B cell (primary cell): ENCODE measurements around the gene TNPO3. TPM values are rescaled to one million over a fixed set of nuclear protein-coding genes. Genes with fewer than 3 reads are reported as not detected.
A peak's percentile ranks its signal among the peaks of the same experiment; 100 is the strongest.
"Not testable (repeated sequence)": the region's sequence is repeated elsewhere in the genome, so short reads cannot be mapped to it uniquely, and the experiment has no call there.

Source experiments
- ATAC-seq: fragments of 200-7000 bp; cut with Tn5 transposase; one replicate; pipeline ENCODE4 v1.10.0; 2021; ENCODE audit warnings: low read depth, mild to moderate bottlenecking, moderate number of reproducible peaks, moderate library complexity
- CTCF ChIA-PET: fragments of 350-600 bp; sonication (Branson Sonifier 250); formaldehyde crosslinking; loops from one replicate; lab custom pipeline; 2021; ENCODE audit warnings: antibody characterized with exemption, inconsistent platforms; lab: Charles Lee
- POLR2A ChIA-PET: fragments of 350-600 bp; sonication (Branson Sonifier 250); formaldehyde crosslinking; loops from one replicate; lab custom pipeline; 2021; ENCODE audit warnings: antibody characterized with exemption; lab: Charles Lee
- DNase-seq: peaks from one replicate; pipeline ENCODE4 v3.0.0; 2013
- H2AFZ ChIP-seq: 2 replicates; pipeline ENCODE4 v1.6.1; 2012; ENCODE audit warnings: mild to moderate bottlenecking, low read depth, low read length; ENCODE audit not compliant: insufficient read depth, poor library complexity, severe bottlenecking
- H3K27ac ChIP-seq, 2 donors: 1 replicate in 1 of 2; 2 replicates in 1 of 2; pipeline ENCODE4 v1.5.1; 2012 to 2013; ENCODE audit warnings: low read length in 2 of 2, mild to moderate bottlenecking in 2 of 2, moderate library complexity in 1 of 2
- H3K27me3 ChIP-seq, 4 experiments: fragments of 200-600 bp in 1 of 4; sonication (generic) in 1 of 4; replicated peaks in 1 of 4; 1 replicate in 2 of 4; 2 replicates in 2 of 4; pipeline versions ENCODE4 v1.6.1 to v1.7.0; 2013 to 2016; ENCODE audit warnings: low read length in 3 of 4, mild to moderate bottlenecking in 2 of 4, mixed read lengths in 1 of 4, moderate library complexity in 1 of 4; ENCODE audit not compliant: insufficient read depth in 4 of 4, control insufficient read depth in 3 of 4; ENCODE audit errors: control extremely low read depth in 1 of 4
- H3K36me3 ChIP-seq, 2 experiments: replicated peaks in 1 of 2; 1 replicate in 1 of 2; 2 replicates in 1 of 2; pipeline versions ENCODE4 v1.6.1 to v1.7.1; 2013; ENCODE audit warnings: low read length in 1 of 2; ENCODE audit not compliant: insufficient read depth in 2 of 2, control insufficient read depth in 1 of 2; ENCODE audit errors: control extremely low read depth in 1 of 2, extremely low read depth in 1 of 2
- H3K4me1 ChIP-seq, 2 donors: fragments of 200-600 bp in 1 of 2; sonication (generic) in 1 of 2; 1 replicate in 1 of 2; 2 replicates in 1 of 2; pipeline versions ENCODE4 v1.5.1 to v1.6.1; 2013 to 2017; ENCODE audit warnings: low read length in 2 of 2; ENCODE audit not compliant: control insufficient read depth in 2 of 2, insufficient read depth in 2 of 2
- H3K4me2 ChIP-seq: replicated peaks from 2 replicates; pipeline ENCODE3; 2012; ENCODE audit warnings: mild to moderate bottlenecking, low read depth, low read length; ENCODE audit not compliant: poor library complexity, severe bottlenecking
- H3K4me3 ChIP-seq, 5 experiments: fragments of 200-600 bp in 1 of 5; sonication (generic) in 1 of 5; 1 replicate in 3 of 5; 2 replicates in 2 of 5; pipeline versions ENCODE4 v1.5.1 to v1.7.0; 2011 to 2016; ENCODE audit warnings: low read length in 4 of 5, mild to moderate bottlenecking in 4 of 5, low read depth in 2 of 5, control low read depth in 1 of 5, moderate library complexity in 1 of 5; ENCODE audit not compliant: insufficient read depth in 1 of 5; ENCODE audit errors: control extremely low read depth in 1 of 5, extremely low read depth in 1 of 5
- H3K79me2 ChIP-seq: fragments of 200-600 bp; sonication (generic); one replicate; pipeline ENCODE4 v1.6.0; 2016; ENCODE audit warnings: low read length; ENCODE audit not compliant: control insufficient read depth, insufficient read depth
- H3K9ac ChIP-seq: fragments of 200-600 bp; sonication (generic); 2 replicates; pipeline ENCODE4 v1.6.1; 2017; ENCODE audit warnings: mild to moderate bottlenecking, low read length, moderate library complexity
- H3K9me3 ChIP-seq, 3 donors: one replicate each; pipeline versions ENCODE4 v1.6.1 to v1.7.1; 2013; ENCODE audit warnings: low read length in 2 of 3; ENCODE audit not compliant: control insufficient read depth in 2 of 3, insufficient read depth in 1 of 3; ENCODE audit errors: control extremely low read depth in 1 of 3
- H4K20me1 ChIP-seq: 2 replicates; pipeline ENCODE4 v1.6.0; 2012; ENCODE audit warnings: mild to moderate bottlenecking, low read length; ENCODE audit not compliant: insufficient read depth, control insufficient read depth, poor library complexity, severe bottlenecking
- H3K27ac Mint-ChIP-seq: one replicate; pipeline ENCODE4 v1.8.0; 2021; ENCODE audit warnings: mixed read lengths
- H3K27me3 Mint-ChIP-seq: one replicate; pipeline ENCODE4 v1.8.0; 2021; ENCODE audit warnings: mixed read lengths
- H3K4me1 Mint-ChIP-seq: one replicate; pipeline ENCODE4 v1.8.0; 2021; ENCODE audit warnings: mixed read lengths
- H3K4me3 Mint-ChIP-seq: one replicate; pipeline ENCODE4 v1.8.0; 2021; ENCODE audit warnings: mixed read lengths
- H3K9me3 Mint-ChIP-seq: one replicate; pipeline ENCODE4 v1.8.0; 2022; ENCODE audit warnings: mixed read lengths; ENCODE audit not compliant: insufficient read depth
- EZH2 ChIP-seq: IDR thresholded peaks from 2 replicates; pipeline ENCODE4 v1.6.1; 2012; ENCODE audit warnings: borderline replicate concordance, low read depth, mild to moderate bottlenecking, moderate library complexity, low read length; ENCODE audit not compliant: insufficient read depth, poor library complexity, severe bottlenecking
- WGBS: methylation state at CpG from one replicate; pipeline ENCODE4 v1.1.5; 2013; ENCODE audit warnings: missing lambda C conversion rate; ENCODE audit not compliant: insufficient coverage; 5-methylcytosine and 5-hydroxymethylcytosine counted together
- intact Hi-C: fragments of 100-400 bp; cut with micrococcal nuclease; formaldehyde crosslinking; loops from one replicate; pipeline ENCODE4 v1.10.0; 2022
- polyA plus RNA-seq: library from polyadenylated mRNA; depleted of rRNA; stranded (reverse); fragments of >200 nt; gene quantifications from 2 replicates; pipeline ENCODE4 v1.2.3, GENCODE V29; 2012
- total RNA-seq, 2 donors: library from RNA; stranded (reverse); fragments of 120-200 nt in 1 of 2; gene quantifications; 1 replicate in 1 of 2; 2 replicates in 1 of 2; pipeline versions ENCODE4 v1.2.3 to v1.2.4, GENCODE V29; 2013 to 2022
- TF ChIP-seq, protein P1 (sequence below): fragments of 200-600 bp; IDR thresholded peaks from one replicate; pipeline ENCODE4 v1.8.0; 2022; ENCODE audit warnings: antibody characterized with exemption, mild to moderate bottlenecking

Gene TNPO3
- total and polyA plus RNA-seq, 2 donors (not counting 1 experiment from before 2014, with no cell fraction given) = 19.0 to 48.3 TPM

DNA sequence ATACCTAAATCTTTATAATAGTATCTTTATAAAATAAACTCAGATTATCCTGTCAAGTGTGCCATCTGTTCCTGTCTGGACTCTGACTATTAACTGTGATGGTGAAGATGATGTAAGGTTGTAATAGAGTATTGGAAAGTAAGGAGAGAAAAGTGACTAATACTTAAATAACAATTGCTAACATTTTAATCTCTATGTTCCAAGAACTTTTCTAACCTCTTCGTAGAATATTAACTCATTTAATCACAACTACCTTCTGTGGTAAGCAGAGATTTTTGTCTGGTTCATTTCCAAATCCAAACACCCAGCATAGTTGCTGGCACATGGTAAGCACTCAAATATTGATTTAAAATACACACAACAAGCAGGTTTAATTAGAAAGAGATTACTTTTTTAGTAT lies 2.5 kb downstream of the TNPO3 start:
- no peak for DNase-seq
- WGBS = 100% methylated on average over 1 of the region's 1 CpG
- H3K27me3 Mint-ChIP-seq = no peaks in the 10 kb centered on the region
- H3K9me3 Mint-ChIP-seq = no peaks in the 10 kb centered on the region
- H3K27ac Mint-ChIP-seq = no peak overlapping the region
- POLR2A ChIA-PET = no interaction called here
- Histone ChIP-seq H3K9me3 (no peaks in the 10 kb centered on the region), H3K79me2 (peaks cover 68% of the 10 kb centered on the region), H3K27ac (no peak overlapping the region), H3K27me3 (no peaks in the 10 kb centered on the region), H3K4me1 (peaks cover 31 to 36% of the 10 kb centered on the region in 2 donors), H3K36me3 (peaks cover 0 to 17% of the 10 kb centered on the region in 2 experiments), H3K9ac (no peak overlapping the region), H3K4me3 (no peak overlapping the region), H3K4me2 (peak overlapping the region; percentile 7), H2AFZ (no peak overlapping the region), H4K20me1 (peaks cover 47% of the 10 kb centered on the region)
- ATAC-seq = no peak
- TF ChIP-seq, protein P1, sequence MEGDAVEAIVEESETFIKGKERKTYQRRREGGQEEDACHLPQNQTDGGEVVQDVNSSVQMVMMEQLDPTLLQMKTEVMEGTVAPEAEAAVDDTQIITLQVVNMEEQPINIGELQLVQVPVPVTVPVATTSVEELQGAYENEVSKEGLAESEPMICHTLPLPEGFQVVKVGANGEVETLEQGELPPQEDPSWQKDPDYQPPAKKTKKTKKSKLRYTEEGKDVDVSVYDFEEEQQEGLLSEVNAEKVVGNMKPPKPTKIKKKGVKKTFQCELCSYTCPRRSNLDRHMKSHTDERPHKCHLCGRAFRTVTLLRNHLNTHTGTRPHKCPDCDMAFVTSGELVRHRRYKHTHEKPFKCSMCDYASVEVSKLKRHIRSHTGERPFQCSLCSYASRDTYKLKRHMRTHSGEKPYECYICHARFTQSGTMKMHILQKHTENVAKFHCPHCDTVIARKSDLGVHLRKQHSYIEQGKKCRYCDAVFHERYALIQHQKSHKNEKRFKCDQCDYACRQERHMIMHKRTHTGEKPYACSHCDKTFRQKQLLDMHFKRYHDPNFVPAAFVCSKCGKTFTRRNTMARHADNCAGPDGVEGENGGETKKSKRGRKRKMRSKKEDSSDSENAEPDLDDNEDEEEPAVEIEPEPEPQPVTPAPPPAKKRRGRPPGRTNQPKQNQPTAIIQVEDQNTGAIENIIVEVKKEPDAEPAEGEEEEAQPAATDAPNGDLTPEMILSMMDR = no peak
- no peak for TF ChIP-seq EZH2
- CTCF ChIA-PET = interaction anchor here (0.9 to 1.5 kb wide), 2 partner anchors 39 to 113 kb away, joined by 3 to 4 read pairs; no protein-coding TSS in a partner anchor
- intact Hi-C loops = loop anchor here (10.0 kb wide), 1 partner anchor 88 kb away; no protein-coding TSS in a partner anchor
- peak overlapping the region; percentile 42 for H3K4me3 Mint-ChIP-seq
- peaks cover 59% of the 10 kb centered on the region for H3K4me1 Mint-ChIP-seq

DNA sequence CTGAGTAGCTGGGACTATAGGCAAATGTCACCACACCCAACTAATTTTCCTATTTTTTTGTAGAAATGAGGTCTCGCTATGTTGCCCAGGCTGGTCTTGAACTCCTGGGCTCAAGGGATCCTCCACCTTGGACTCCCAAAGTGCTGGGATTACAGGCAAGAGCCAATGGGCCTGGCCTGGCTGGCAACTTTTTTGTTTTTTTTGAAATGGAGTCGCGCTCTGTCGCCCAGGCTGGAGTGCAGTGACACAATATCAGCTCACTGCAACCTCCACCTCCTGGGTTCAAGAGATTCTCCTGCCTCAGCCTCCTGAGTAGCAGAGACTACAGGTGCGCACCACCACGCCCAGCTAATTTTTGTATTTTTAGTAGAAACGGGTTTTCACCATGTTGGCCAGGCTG lies 3.5 kb downstream of the TNPO3 start:
- H3K36me3 ChIP-seq = peaks cover 0 to 18% of the 10 kb centered on the region in 2 experiments
- H3K4me3 ChIP-seq, H3K9ac ChIP-seq, H3K9me3 ChIP-seq, H3K4me2 ChIP-seq, ATAC-seq, POLR2A ChIA-PET, H3K27me3 Mint-ChIP-seq, H3K9me3 Mint-ChIP-seq, H3K4me3 Mint-ChIP-seq, H3K27me3 ChIP-seq, H2AFZ ChIP-seq, H3K27ac ChIP-seq, DNase-seq, H3K27ac Mint-ChIP-seq: not testable (repeated sequence)
- CTCF ChIA-PET = interaction anchor here (0.7 to 1.5 kb wide), 2 partner anchors 40 to 97 kb away, joined by 3 to 4 read pairs; no protein-coding TSS in a partner anchor
- H4K20me1 ChIP-seq = peaks cover 54% of the 10 kb centered on the region
- peaks cover 69% of the 10 kb centered on the region for H3K4me1 Mint-ChIP-seq
- intact Hi-C loops = loop anchor here (10.0 kb wide), 1 partner anchor 87 kb away; no protein-coding TSS in a partner anchor
- WGBS = 93% methylated on average over 6 of the region's 7 CpGs
- peaks cover 31 to 36% of the 10 kb centered on the region in 2 donors for H3K4me1 ChIP-seq
- peaks cover 77% of the 10 kb centered on the region for H3K79me2 ChIP-seq
